SK-N-SH (cell line): ENCODE data around the gene SORBS2. TPM values are rescaled to one million over a fixed set of nuclear protein-coding genes. Genes with fewer than 3 reads are reported as not detected.
A peak's percentile ranks its signal among the peaks of the same experiment; 100 is the strongest.

Experiments used
- CTCF ChIA-PET: fragments of 300-600, 350-600 bp; formaldehyde crosslinking; extraction: SDS; loops from one replicate; lab custom pipeline; 2021; lab: Yijun Ruan, JAX
- POLR2A ChIA-PET: fragments of 350-600 bp; sonication (Branson Sonifier 250); formaldehyde crosslinking; extraction: SDS; loops from one replicate; lab custom pipeline; 2020; ENCODE audit warnings: antibody characterized with exemption, inconsistent platforms; lab: Yijun Ruan, JAX
- DNase-seq: peaks from one replicate; pipeline ENCODE4 v3.0.0; 2012
- H2AFZ ChIP-seq: fragments of 200-600 bp; sonication (generic); 2 replicates; pipeline ENCODE4 v1.8.1; 2016; ENCODE audit warnings: antibody characterized with exemption, mild to moderate bottlenecking, low read depth
- H3F3A ChIP-seq: fragments of 200-600 bp; sonication (generic); replicated peaks from 2 replicates; pipeline ENCODE3; 2016; ENCODE audit warnings: antibody characterized with exemption, mild to moderate bottlenecking; ENCODE audit not compliant: insufficient read depth
- H3K27ac ChIP-seq, 2 experiments: fragments of 200-500 bp in 1 of 2; fragments of 200-600 bp in 1 of 2; sonication (Bioruptor generic) in 1 of 2; sonication (generic), shearing (Covaris generic) in 1 of 2; 2 replicates each; pipeline versions ENCODE4 v1.5.1 to v1.6.1; 2014 to 2016; ENCODE audit warnings: low read depth in 2 of 2, inconsistent platforms in 1 of 2, low read length in 1 of 2, mild to moderate bottlenecking in 1 of 2, mixed read lengths in 1 of 2
- H3K27me3 ChIP-seq: fragments of 200-600 bp; sonication (generic), shearing (Covaris generic); 2 replicates; pipeline ENCODE4 v1.6.1; 2016; ENCODE audit warnings: mixed run types; ENCODE audit not compliant: insufficient read depth
- H3K36me3 ChIP-seq, 2 experiments: fragments of 200-500 bp in 1 of 2; fragments of 200-600 bp in 1 of 2; sonication (Bioruptor generic) in 1 of 2; sonication (generic) in 1 of 2; replicated peaks in 1 of 2; 2 replicates each; pipeline versions ENCODE3 to v1.5.1; 2014 to 2016; ENCODE audit warnings: low read length in 1 of 2, mild to moderate bottlenecking in 1 of 2; ENCODE audit not compliant: insufficient read depth in 2 of 2, control insufficient read depth in 1 of 2
- H3K4me1 ChIP-seq, 2 experiments: fragments of 200-500 bp in 1 of 2; fragments of 200-600 bp in 1 of 2; sonication (Bioruptor generic) in 1 of 2; sonication (generic), shearing (Covaris generic) in 1 of 2; 2 replicates each; pipeline versions ENCODE4 v1.5.1 to v1.6.1; 2014 to 2016; ENCODE audit warnings: low read depth in 1 of 2, low read length in 1 of 2, mixed run types in 1 of 2; ENCODE audit not compliant: insufficient read depth in 2 of 2, control insufficient read depth in 1 of 2
- H3K4me2 ChIP-seq: fragments of 200-600 bp; sonication (generic), shearing (Covaris generic); 2 replicates; pipeline ENCODE4 v1.6.1; 2017; ENCODE audit warnings: mixed run types
- H3K4me3 ChIP-seq, 2 experiments: fragments of 200-500 bp in 1 of 2; fragments of 200-600 bp in 1 of 2; sonication (Bioruptor generic) in 1 of 2; sonication (generic), shearing (Covaris generic) in 1 of 2; 2 replicates each; pipeline versions ENCODE4 v1.5.1 to v1.8.1; 2014 to 2016; ENCODE audit warnings: low read depth in 2 of 2, inconsistent platforms in 1 of 2, low read length in 1 of 2, mild to moderate bottlenecking in 1 of 2, mixed read lengths in 1 of 2, moderate library complexity in 1 of 2
- H3K79me2 ChIP-seq: fragments of 200-600 bp; sonication (generic); 2 replicates; pipeline ENCODE4 v1.8.1; 2017; ENCODE audit warnings: mild to moderate bottlenecking; ENCODE audit not compliant: insufficient read depth
- H3K9ac ChIP-seq: fragments of 200-600 bp; sonication (generic); 2 replicates; pipeline ENCODE4 v1.6.1; 2017; ENCODE audit warnings: mixed run types
- H3K9me2 ChIP-seq: fragments of 200-600 bp; sonication (generic); 2 replicates; pipeline ENCODE4 v1.6.1; 2017; ENCODE audit warnings: mixed run types
- H3K9me3 ChIP-seq: fragments of 200-600 bp; sonication (generic); 2 replicates; pipeline ENCODE4 v1.6.1; 2017; ENCODE audit warnings: mixed run types, mild to moderate bottlenecking, moderate library complexity
- H4K20me1 ChIP-seq: fragments of 200-600 bp; sonication (generic); 2 replicates; pipeline ENCODE4 v1.6.1; 2017; ENCODE audit warnings: mild to moderate bottlenecking, mixed run types; ENCODE audit not compliant: insufficient read depth
- EZH2phosphoT487 ChIP-seq: fragments of 200-600 bp; sonication (generic); IDR thresholded peaks from 2 replicates; pipeline ENCODE4 v1.6.1; 2017; ENCODE audit warnings: low read depth, mixed run types, mild to moderate bottlenecking, antibody characterized with exemption, moderate library complexity, borderline replicate concordance
- FOXJ3 ChIP-seq: sonication (generic); formaldehyde crosslinking; IDR thresholded peaks from 2 replicates; pipeline ENCODE4 v1.5.1; 2020; ENCODE audit warnings: mild to moderate bottlenecking, missing genetic modification reagents
- FOXM1 ChIP-seq: IDR thresholded peaks from 2 replicates; pipeline ENCODE4 v1.4.0; 2012; ENCODE audit warnings: low read depth, mild to moderate bottlenecking
- JUND ChIP-seq: IDR thresholded peaks from 2 replicates; pipeline ENCODE4 v1.4.0; 2012
- NRF1 ChIP-seq: IDR thresholded peaks from 2 replicates; pipeline ENCODE4 v1.6.1; 2012; ENCODE audit warnings: low read depth, mild to moderate bottlenecking, low read length
- RAD21 ChIP-seq: IDR thresholded peaks from 2 replicates; pipeline ENCODE4 v1.6.1; 2012; ENCODE audit warnings: mild to moderate bottlenecking, low read length
- SMC3 ChIP-seq: IDR thresholded peaks from 2 replicates; pipeline ENCODE4 v1.6.1; 2012; ENCODE audit warnings: low read depth, low read length, improper control_type of control experiment
- TEAD4 ChIP-seq: IDR thresholded peaks from 2 replicates; pipeline ENCODE4 v1.4.0; 2012; ENCODE audit warnings: mild to moderate bottlenecking, borderline replicate concordance; ENCODE audit not compliant: insufficient read depth
- WGBS: methylation state at CpG from one replicate; pipeline ENCODE4 v1.1.6; 2017; ENCODE audit warnings: low lambda C conversion rate; 5-methylcytosine and 5-hydroxymethylcytosine counted together
- polyA plus RNA-seq, 3 experiments: library from polyadenylated mRNA; depleted of rRNA; stranded (reverse); fragments of >200 nt; gene quantifications; 2 replicates each; pipeline ENCODE4 v1.2.3, GENCODE V29; 2012
- TF ChIP-seq, protein P1 (sequence below): fragments of 200-600 bp; sonication (generic); IDR thresholded peaks from 2 replicates; pipeline ENCODE4 v1.6.1; 2017; ENCODE audit warnings: antibody characterized with exemption, mild to moderate bottlenecking, moderate library complexity
- TF ChIP-seq, protein P2 (sequence below): IDR thresholded peaks from 2 replicates; pipeline ENCODE4; 2012
- TF ChIP-seq, protein P3 (sequence below): fragments of 150-350 bp; IDR thresholded peaks from 2 replicates; pipeline ENCODE4 v1.6.1; 2017; ENCODE audit warnings: antibody characterized with exemption, low read length, low read depth, borderline replicate concordance

Gene SORBS2
- polyA plus RNA-seq, 1 of the 3 experiments (the other 2 are of a cell fraction) = 2.5 TPM

DNA sequence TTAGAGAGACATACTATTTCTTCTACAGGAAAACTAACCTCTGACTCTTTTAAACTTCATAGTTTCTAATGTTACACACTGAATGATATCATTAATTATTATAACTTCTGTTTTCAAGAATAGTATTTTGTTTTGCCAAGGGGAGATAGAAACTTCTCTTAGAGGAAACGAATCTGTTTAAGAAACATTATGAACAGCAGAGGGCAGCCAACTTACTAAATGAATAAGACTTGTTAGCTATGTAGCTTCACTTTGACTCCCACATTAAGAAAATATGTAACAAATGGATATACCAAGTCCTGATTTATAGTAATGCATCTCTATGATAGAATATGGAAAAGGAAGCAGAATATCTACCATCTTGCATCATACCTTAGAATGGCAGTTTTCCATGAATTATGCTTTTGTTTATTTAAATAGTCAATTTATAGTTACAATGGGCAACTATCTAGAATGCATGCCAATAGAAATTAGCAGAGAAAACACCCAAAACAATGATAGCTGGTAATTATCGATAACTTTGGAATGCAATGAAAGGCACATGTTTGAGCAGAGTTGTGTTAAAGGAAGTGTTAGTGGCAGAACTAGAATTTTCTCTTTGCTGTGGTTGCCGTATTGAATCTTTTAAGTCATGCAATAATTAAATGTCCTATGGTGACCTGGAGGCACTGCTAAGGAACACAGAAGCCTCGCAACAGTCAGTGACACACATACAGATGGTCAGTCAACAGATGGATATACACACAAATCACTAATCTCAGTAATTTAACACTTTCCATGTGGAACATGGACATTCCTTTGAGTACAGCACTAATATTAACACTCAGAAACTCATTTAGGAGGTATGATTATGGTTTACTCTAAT, 171.0 kb downstream of the SORBS2 start:
- WGBS = 58% methylated on average over 4 of the region's 4 CpGs
- no peaks in the 10 kb centered on the region for H3K9me3 ChIP-seq
- H3K79me2 ChIP-seq = no peaks in the 10 kb centered on the region
- no peaks in the 10 kb centered on the region for H3K27me3 ChIP-seq
- no peaks in the 10 kb centered on the region for H3K9me2 ChIP-seq
- no peak for TF ChIP-seq NRF1
- TF ChIP-seq, protein P1, sequence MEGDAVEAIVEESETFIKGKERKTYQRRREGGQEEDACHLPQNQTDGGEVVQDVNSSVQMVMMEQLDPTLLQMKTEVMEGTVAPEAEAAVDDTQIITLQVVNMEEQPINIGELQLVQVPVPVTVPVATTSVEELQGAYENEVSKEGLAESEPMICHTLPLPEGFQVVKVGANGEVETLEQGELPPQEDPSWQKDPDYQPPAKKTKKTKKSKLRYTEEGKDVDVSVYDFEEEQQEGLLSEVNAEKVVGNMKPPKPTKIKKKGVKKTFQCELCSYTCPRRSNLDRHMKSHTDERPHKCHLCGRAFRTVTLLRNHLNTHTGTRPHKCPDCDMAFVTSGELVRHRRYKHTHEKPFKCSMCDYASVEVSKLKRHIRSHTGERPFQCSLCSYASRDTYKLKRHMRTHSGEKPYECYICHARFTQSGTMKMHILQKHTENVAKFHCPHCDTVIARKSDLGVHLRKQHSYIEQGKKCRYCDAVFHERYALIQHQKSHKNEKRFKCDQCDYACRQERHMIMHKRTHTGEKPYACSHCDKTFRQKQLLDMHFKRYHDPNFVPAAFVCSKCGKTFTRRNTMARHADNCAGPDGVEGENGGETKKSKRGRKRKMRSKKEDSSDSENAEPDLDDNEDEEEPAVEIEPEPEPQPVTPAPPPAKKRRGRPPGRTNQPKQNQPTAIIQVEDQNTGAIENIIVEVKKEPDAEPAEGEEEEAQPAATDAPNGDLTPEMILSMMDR = peak; percentile 72
- TF ChIP-seq TEAD4 = no peak
- TF ChIP-seq, protein P2, sequence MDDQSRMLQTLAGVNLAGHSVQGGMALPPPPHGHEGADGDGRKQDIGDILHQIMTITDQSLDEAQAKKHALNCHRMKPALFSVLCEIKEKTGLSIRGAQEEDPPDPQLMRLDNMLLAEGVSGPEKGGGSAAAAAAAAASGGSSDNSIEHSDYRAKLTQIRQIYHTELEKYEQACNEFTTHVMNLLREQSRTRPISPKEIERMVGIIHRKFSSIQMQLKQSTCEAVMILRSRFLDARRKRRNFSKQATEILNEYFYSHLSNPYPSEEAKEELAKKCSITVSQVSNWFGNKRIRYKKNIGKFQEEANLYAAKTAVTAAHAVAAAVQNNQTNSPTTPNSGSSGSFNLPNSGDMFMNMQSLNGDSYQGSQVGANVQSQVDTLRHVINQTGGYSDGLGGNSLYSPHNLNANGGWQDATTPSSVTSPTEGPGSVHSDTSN = no peak
- no peak for TF ChIP-seq FOXM1
- TF ChIP-seq, protein P3, sequence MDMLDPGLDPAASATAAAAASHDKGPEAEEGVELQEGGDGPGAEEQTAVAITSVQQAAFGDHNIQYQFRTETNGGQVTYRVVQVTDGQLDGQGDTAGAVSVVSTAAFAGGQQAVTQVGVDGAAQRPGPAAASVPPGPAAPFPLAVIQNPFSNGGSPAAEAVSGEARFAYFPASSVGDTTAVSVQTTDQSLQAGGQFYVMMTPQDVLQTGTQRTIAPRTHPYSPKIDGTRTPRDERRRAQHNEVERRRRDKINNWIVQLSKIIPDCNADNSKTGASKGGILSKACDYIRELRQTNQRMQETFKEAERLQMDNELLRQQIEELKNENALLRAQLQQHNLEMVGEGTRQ = no peak
- TF ChIP-seq JUND = no peak
- no peak for TF ChIP-seq EZH2phosphoT487
- TF ChIP-seq RAD21 = peak; percentile 75
- no peak for TF ChIP-seq FOXJ3 (CRISPR knock-in tag)
- TF ChIP-seq SMC3 = peak; percentile 77
- no peaks in the 10 kb centered on the region for H3F3A ChIP-seq
- no peak overlapping the region for H3K4me2 ChIP-seq
- H3K36me3 ChIP-seq = no peaks in the 10 kb centered on the region
- ChIA-PET CTCF (interaction anchor here (0.6 to 6.8 kb wide), 31 partner anchors 10 to 397 kb away, joined by 3 to 128 read pairs (median 4); partner anchors contain the start of genes CCDC110 and SORBS2), POLR2A (interaction anchor here (0.6 to 1.3 kb wide), 2 partner anchors 214 to 380 kb away, joined by 4 to 7 read pairs; no protein-coding TSS in a partner anchor)
- H3K4me1 ChIP-seq = peaks cover 0 to 25% of the 10 kb centered on the region in 2 experiments; a peak in 2 of 4 replicates
- H3K9ac ChIP-seq = no peak overlapping the region
- H3K27ac ChIP-seq = peak overlapping the region in 1 of 2 experiments; percentile 53; a peak in 2 of 4 replicates
- H3K4me3 ChIP-seq = no peak overlapping the region
- H2AFZ ChIP-seq = no peak overlapping the region
- DNase-seq = peak; percentile 50
- H4K20me1 ChIP-seq = no peaks in the 10 kb centered on the region
